GM21447 (cell line): ENCODE measurements around the gene SLC9A3.

Experiments
- ATAC-seq: cut with Tn5 transposase; IDR thresholded peaks from one replicate; pipeline ENCODE4 v1.9.1; 2021; ENCODE audit not compliant: unreplicated experiment

Gene SLC9A3

DNA sequence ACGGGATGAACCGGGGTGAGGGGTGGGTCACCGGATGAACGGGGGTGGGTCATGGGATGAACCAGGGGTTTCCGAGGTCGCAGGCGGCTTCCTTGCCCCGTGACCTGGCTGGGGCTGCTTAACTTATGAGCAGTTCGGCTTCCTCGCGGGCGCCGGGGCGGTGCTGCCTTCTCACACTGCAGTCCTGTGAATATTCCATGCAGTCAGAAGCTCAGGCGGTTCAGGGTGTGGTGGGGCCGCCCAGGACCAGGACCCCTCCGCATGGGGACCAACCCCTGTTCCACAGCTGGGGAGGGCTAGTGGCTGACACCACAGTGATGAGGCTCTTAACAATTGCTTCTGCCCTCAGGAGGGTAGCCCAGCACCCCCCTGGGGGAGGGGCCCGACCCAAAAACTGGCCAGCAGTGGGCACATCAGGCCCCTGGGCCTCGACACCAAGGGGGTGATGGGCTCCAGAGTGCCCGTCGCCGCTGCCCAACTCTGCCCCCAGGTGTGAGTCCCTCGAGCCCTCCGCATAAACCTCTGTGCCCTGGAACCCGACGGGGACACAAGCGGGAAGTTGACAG, 30.9 kb upstream of the SLC9A3 start:
- no peak for ATAC-seq

DNA sequence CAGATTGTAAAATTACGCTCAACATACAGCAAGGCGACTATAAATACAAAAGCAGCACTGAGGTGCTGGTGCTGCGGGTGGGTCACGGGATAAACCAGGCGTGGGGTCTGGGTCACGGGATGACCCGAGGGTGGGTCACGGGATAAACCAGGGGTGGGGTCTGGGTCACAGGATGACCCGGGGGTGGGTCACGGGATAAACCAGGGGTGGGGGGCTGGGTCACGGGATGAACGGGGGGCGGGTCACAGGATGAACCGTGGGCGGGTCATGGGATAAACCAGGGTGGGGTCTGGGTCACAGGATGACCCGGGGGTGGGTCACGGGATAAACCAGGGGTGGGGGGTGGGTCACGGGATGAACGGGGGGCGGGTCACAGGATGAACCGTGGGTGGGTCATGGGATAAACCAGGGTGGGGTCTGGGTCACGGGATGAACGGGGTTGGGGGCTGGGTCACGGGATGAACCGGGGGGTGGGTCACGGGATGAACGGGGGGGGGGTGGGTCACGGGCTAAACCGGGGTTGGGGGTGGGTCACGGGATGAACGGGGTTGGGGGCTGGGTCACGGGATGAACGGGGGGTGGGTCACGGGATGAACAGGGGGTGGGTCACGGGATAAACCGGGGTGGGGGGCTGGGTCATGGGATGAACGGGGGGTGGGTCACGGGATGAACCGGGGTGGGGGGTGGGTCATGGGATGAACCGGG, 30.2 kb upstream of the SLC9A3 start:
- ATAC-seq = no peak

DNA sequence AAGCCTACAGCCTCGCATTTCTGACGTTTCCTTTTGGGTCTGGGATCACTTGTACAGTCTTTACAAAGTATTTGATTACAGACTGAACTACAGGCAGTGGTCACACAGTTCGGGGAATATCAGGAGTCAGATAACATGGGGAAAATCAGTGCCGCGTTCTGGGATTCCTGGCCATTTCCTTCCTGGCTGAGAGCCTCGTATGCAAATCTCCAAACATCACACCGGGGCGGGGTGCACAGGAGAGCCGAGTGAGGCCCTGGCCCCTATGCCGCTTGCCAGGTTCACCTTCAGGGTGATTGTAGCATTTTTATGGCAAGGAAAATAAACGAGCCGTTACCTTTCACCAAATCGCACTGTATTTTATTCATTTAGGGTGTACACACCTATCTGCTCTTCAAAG, 29.6 kb upstream of the SLC9A3 start:
- no peak for ATAC-seq

DNA sequence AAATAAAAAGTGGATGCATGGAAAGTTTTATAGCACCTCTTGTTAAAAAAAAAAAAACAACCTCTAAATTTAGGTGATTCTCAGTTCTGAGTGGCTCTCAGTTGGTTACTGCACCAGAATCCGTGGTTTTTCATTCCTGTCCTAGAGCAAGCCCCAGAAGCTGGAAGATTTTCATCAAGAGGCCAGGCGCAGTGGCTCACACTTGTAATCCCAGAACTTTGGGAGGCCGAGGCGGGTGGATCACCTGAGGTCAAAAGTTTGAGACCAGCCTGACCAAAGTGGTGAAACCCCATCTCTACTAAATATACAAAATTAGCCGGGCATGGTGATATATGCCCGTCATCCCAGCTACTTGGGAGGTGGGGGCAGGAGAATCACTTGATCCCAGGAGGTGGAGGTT, 27.2 kb upstream of the SLC9A3 start:
- no peak for ATAC-seq

DNA sequence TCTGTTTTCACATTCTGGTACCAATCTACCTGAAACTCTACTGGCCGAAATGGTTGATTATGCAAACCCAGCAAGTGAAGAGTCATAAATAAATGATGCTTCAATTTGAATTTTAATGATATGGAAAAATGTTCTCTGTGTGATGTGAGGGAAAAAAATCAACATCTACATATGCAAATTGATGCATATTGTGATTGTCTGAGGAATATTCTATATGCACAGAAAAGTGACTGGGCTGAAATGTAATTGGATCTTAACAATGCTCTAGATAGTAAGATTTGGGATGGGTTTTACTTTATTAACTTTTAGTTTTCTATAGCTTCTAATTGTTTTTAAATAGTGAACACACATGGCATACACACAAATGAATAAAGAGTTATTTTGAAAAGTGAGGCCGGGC, 25.0 kb upstream of the SLC9A3 start:
- no peak for ATAC-seq

DNA sequence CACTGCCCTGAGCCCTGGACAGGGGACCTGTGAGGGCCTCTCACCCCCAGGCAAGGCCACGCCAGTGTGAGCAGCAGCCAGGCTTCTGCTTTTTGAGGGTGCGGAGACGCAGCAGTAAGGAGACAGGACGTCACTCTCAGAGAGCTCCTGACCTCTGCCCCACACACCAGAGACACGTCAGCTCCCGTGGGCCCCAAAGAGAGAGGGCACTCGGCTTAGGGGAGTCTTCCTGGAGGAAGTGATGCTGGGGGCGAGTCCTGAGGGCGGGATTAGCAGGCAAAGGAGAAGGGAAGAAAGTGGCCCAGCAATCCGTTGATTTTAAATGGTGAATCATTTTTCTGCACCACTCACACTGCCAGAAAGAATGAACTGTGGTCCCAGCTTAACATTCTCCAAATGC, 24.0 kb upstream of the SLC9A3 start:
- ATAC-seq = no peak

DNA sequence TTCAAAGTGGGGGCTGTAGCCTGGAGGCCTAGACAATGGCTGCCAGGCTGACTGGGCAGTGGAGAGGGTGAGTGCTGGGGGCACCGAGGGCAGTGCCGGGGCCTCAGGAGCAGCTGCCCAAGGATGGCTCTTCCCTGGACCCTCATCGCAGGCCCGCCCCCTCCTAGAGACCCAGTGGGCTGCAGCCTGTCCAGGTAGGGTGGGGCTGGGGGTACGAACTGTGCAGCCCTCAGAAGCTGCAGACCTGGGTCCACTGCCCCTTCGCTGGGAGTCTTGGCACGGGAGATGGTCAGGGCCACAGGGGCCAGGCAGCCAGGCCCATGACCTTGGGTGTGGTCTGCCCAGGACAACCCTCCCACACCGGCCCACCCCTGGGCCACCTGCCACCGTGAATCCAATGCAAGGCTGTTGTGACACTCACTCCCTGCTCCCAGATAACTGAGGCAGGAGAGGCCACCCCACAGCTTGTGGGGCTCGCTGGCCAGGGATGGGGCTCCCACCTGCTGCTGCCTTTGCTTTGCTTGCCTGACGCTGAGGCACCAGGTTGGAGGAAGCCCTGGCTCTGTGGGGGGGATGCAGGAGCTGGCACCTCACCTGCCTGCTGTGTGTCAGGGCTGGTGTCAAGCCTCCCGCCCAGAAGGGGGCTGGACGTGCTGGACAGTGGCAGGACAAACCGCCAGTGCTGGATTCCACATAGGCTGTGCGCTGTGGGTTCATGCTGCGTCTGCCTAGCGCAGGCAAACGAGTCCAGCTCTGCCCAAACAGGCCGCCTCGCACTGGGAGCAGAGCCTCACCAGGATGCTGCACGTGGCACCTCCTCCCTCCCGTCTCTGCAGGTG, 23.1 kb upstream of the SLC9A3 start:
- ATAC-seq = no peak

DNA sequence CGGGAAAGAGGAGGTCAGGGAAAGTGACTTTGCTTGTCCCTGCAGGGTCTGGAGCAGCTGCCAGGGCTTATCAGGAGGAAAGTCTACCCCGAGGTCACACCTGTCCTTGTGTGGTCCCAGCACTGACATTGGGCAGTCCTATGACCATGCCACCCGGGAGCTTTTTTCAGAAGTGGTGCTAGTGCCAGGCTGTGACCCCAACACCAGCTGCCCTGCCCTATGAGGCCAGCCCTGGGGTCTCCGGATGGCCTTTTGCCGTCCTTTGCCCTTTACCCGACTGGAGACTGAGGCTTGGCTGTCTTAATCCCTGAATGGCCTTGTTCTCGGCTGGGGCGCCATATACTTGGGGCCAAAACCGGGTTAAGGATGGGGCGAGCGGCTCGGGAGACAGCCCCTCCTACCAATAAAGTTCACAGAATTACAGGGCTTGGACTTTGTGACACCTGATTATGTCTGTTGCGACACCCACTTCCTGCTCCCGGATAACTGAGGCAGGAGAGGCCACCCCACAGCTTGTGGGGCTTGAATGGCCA, 22.2 kb upstream of the SLC9A3 start:
- no peak for ATAC-seq

DNA sequence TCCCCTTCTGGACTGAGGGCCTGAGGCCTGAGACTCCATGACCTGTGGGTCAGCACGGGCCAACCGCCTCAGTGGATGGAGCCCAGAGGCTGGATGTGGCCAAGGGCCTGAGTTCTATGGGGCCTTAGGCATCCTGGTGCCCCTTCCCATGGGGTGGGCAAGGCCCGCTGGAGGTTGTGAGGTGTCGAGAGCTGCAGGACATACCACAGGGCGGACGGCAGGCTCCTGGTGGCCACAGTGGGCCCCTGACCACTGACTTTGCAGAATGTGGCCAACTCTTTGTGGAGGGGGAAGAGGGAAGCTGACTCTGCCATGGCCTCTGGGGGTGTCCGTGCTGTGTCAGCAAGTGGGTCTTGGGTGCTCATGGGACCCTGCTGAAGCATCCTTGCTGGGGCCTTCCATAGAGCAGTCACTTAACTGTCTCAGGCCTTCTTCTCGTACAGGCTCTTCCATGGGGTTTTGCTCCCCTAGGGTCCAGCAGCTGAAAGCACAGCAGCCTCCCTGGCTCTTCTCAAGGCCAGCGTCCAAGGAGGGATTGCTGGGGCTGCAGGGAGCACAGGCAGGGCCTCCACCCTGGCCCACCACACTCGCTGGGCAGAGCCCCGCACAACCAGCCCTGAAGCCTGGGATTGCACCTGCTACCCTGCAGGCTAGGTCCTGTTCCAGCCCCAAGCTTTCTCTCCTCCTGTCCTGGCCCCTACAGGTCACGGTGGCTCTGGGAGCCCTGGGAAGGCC, 21.6 kb upstream of the SLC9A3 start:
- ATAC-seq = no peak

DNA sequence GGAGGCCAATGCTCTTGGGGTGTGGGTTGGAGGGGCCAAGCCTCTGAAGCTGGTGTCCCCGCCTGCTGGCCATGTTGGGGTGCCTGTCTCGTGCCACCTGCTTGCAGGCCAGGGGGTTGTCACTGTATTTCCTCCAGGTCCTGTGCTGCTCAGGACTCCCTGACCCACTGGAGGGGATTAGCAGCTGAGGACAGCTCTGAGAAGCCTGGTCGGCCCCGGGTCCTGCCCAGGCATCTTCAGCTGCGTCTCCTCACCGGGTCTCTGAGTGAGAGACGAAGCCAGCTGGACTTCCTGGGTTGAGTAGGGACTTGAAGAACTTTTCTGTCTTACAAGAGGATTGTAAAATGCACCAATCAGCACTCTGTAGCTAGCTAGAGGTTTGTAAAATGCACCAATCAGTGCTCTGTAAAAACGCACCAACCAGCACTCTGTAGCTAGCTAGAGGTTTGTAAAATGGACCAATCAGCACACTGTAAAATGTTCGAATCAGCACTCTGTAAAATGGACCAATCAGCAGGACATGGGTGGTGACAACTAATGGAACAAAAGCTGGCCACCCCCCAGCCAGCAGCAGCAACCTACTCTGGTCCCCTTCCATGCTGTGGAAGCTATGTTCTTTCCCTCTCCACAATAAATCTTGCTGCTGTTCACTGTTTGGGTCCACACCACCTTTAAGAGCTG, 20.6 kb upstream of the SLC9A3 start:
- ATAC-seq = no peak

DNA sequence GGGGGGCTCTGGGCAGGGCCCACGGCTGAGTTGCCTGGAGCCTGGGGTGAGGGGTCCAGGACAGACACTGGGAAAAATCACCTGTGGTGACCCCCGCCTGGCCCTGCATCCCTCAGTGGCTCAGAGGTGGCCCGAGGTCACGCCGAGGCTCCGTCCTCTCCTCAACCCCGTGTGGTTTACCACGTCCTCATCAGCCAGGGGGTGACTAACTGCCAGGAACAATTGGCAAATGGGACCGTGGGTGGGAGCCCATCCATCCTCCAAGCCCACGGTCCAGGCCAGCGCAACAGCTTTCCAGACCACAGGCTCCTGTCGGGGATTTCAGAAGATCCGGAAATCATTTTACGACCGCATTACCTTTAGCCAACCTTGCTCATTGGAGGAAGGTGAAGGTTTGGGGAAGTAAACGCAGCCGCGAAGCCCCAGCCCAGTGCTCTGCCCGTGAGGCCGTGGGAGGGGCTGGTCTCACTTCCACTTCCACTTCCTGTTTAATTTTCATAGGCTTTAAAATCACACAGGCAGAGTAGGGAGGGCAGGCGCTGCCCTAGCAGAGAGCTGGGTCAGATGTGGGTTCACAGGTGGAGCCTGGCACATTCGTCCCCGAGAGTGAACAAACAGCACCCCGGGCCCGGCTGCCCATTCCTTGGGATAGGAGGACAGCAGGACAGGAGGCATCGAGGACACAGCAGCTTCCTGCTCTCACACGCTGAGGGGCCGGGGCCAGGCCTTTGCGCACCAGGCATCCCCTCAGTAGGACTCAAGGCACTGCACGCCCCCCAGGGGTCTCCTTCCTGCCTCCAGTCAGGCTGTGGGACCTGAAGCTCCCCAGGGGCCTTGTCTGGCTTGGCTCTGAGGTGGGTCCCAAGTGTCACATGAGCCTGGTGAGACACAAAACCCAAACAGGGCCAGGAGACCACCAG, 19.8 kb upstream of the SLC9A3 start:
- ATAC-seq = peak; percentile 85

DNA sequence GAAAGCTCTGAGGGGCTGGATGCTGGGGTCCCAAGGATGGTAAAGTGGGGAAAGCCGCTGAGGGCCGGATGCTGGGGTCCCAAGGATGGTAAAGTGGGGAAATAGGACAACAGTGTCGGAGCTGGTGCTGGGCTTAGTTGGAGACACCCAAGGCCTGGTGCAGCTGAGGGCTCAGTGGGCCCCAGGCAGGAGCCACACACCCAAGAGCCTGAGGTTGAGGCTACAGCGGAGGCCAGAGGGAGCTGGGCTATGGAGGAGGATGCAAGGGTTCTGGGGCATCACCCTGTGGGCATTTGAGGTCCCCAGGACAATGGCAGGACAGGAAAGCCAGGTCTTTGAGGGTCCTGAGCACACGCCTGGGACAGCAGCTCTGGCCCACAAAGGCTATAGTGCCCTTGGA, 19.1 kb upstream of the SLC9A3 start:
- ATAC-seq = peak; percentile 6

DNA sequence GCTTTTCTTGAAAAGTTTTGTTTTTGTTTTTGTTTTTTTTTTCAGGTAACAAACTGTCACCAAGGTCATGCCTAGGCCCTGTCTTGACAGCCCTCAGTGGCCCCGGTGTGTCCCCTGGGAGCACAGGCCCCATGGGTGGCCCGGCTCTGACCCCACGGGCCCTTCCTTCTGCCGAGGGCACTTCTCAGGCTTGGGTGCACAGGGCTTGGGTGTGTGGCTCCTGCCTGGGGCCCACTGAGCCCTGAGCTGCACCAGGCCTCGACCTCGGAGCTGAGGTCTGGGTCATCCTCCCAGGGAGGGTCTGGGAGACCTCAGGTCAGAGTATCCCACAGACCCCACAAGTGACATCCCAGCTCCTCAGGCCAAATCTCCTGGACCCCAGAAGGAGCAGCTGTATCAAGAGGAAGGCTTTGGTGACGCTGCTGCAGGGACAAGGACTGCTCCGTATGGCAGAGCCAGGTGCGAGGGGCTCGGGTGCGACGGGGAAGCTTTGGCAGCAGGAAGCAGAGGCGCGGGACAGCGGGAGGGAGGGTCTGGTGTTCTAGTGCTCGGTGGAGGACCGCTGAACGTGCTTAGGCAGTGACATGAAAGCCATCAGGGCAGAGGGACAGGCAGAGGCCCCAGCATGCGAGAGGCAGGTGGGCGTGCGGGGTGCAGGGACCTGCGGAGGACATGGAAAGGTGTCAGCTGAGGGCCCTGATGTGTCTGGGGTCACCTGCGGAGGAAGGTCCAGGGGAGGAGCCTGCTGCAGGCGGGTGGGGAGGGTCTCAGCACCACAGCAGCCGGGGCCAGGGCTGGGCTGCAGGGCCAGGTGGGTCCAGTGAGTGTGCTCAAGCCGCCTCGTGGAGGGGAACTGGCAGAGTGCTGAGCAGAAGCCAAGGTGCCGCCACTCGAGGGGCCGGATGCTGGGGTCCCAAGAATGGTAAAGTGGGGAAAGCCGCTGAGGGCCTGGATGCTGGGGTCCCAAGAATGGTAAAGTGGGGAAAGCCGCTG, 18.4 kb upstream of the SLC9A3 start:
- no peak for ATAC-seq

DNA sequence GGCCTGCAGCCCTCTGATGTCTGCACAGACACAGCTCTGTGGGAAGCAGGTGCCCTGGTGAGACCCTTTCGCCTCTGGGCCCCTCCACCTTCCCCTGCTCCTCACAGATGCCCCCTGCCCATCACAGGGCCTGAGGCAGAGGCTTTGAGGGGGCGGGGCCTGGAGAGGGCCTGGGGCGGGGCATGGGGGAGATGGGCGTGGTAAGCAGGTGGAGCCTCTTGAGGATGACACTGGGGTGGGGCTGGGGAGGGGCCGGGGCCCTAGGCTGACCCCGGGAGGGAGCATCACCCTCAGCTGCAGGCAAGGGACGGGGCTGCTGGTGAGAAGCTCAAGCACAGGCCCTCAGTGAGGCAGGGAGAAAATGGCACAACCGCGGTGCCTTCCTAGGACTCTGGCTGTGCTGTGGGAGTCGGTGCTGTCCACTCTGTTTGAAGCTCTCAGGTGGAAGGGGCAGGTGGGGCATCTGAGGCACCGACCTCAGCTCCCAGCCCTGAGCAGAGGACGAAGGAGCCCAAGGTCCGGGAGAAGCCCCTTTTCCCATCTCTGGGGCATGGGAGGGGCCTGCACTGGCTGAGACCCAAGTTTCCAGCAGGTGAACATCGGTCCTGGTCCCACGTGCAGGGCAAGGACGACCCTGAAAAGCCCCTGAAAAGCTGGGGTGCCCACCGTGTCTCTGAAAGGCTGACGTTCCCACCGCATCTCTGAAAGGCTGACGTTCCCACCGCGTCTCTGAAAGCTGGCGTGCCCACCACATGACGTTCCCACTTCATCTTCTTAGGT, 17.5 kb upstream of the SLC9A3 start:
- ATAC-seq = no peak

DNA sequence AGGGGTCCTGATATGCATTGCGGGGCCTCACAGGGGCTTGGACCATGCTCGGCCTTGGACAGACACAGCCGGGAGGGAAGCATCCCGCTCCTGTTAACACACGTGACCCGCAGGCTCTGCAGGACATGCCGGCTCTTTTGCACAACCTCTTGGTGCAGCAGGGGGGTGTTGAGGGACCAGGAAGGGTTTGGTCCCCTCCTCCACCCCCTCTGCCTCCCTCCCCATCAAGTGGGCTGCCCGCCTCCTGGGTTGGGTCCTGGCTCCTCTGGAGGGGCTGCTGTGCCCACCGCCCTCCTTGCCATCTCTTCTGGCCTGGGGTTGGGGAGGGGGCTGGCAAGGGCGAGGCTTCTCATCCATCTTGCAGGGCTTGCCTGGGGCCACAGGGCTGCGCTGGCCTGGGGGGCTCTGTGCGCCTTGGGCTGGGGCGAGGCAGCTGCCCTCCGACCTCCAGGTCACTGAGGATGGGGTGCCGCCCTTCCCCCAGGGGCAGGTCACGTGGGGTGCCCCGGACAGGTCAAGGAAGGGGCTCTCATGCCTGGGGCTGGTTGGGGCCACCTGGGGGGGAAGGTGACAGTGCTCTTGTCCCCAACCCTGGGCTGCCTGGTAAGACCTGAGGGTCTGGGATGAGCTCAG, 16.8 kb upstream of the SLC9A3 start:
- ATAC-seq = no peak

DNA sequence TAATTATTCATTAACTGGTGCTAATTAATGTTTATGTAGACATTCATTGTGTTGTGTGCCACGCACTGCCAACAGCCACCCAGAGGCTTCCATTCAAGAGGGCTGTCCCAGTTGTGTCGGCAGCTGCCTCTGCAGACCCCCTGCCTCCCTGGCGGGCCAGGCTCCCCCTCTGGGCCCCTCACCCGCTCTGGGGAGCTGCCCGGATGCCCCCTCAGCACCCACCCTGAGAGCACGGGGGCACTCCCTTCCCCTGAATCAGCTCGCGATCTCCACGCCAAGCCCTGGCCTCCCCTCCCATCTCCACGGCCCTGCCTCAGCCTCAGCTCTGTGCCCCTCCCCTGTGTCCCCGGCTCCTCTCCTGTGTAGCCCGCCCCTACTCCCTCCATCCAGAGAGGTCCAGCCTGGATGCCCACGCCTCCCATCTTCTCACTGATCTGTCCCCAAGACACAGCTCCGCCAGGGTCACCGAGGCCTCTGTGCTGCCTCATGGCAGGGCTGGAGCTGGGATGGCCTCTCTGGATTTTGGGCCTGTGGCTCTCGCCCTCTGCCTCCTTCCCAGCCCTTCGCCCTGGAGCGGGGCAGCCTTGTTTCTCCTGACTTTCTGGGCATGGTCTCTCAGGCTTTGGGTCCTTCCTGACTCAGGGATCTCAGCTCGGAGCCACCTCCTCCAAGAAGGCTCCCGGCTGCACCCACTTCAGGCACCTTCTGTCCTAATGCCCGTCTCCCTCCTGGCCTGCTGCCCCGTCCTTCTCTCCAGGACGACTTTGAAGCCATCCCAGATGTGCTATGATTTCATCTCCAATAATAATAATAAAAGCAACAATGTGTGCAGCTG, 16.0 kb upstream of the SLC9A3 start:
- no peak for ATAC-seq
